Ishikawa (cell line): Measurements from ENCODE around the gene TARBP2.

ENCODE experiments used
- CEBPB ChIP-seq: IDR thresholded peaks from 2 replicates; pipeline ENCODE4 v1.6.1; 2012
- CREB1 ChIP-seq: IDR thresholded peaks from 2 replicates; pipeline ENCODE4 v1.6.1; 2012; ENCODE audit warnings: low read depth
- EGR1 ChIP-seq: IDR thresholded peaks from 2 replicates; pipeline ENCODE4 v1.6.1; 2012
- EP300 ChIP-seq: IDR thresholded peaks from 2 replicates; pipeline ENCODE4 v1.6.1; 2012; ENCODE audit warnings: borderline replicate concordance
- FOXM1 ChIP-seq: IDR thresholded peaks from 2 replicates; pipeline ENCODE4 v1.6.1; 2012; ENCODE audit warnings: low read depth, borderline replicate concordance
- MAX ChIP-seq: IDR thresholded peaks from 2 replicates; pipeline ENCODE4 v1.6.1; 2012
- NFIC ChIP-seq: IDR thresholded peaks from 2 replicates; pipeline ENCODE4 v1.6.1; 2012
- RAD21 ChIP-seq: IDR thresholded peaks from 2 replicates; pipeline ENCODE4 v1.6.1; 2012; ENCODE audit warnings: low read depth
- REST ChIP-seq: IDR thresholded peaks from 2 replicates; pipeline ENCODE4 v1.6.1; 2012; ENCODE audit warnings: low read depth, mild to moderate bottlenecking
- TAF1 ChIP-seq: IDR thresholded peaks from 2 replicates; pipeline ENCODE4 v1.6.1; 2012; ENCODE audit warnings: low read depth, mild to moderate bottlenecking
- TCF12 ChIP-seq: IDR thresholded peaks from 2 replicates; pipeline ENCODE4 v1.6.1; 2012; ENCODE audit warnings: low read depth
- TEAD4 ChIP-seq: IDR thresholded peaks from 2 replicates; pipeline ENCODE4 v1.6.1; 2012
- USF1 ChIP-seq: IDR thresholded peaks from 2 replicates; pipeline ENCODE4 v1.6.1; 2012
- YY1 ChIP-seq: IDR thresholded peaks from 2 replicates; pipeline ENCODE4 v1.6.1; 2012; ENCODE audit warnings: low read depth
- ZBTB7A ChIP-seq: IDR thresholded peaks from 2 replicates; pipeline ENCODE4 v1.6.1; 2012; ENCODE audit warnings: low read depth

The TARBP2 gene

GRCh38 chr12:53495903-53496751 lies 5.0 kb upstream of the TARBP2 start:
- TF ChIP-seq NFIC (no peak), USF1 (peak; percentile 95), EP300 (no peak), MAX (no peak)

GRCh38 chr12:53496752-53497032 lies 4.4 kb upstream of the TARBP2 start:
- TF ChIP-seq TEAD4 = no peak
- peak; percentile 48; the same call in 1 of the 2 replicates for TF ChIP-seq CEBPB

GRCh38 chr12:53497461-53497860 lies 3.6 kb upstream of the TARBP2 start:
- TF ChIP-seq USF1 (no peak), CEBPB (no peak), EP300 (no peak), RAD21 (no peak), TCF12 (no peak), TAF1 (no peak)

- TF ChIP-seq MAX (no peak), FOXM1 (no peak), NFIC (no peak), ZBTB7A (no peak), RAD21 (no peak), EP300 (no peak), TCF12 (no peak), TEAD4 (no peak), YY1 (no peak), TAF1 (no peak), USF1 (no peak), EGR1 (no peak), REST (no peak), CEBPB (no peak), CREB1 (no peak)
These were observed 2.9 kb upstream of the TARBP2 start for GRCh38 chr12:53498235-53498630.

GRCh38 chr12:53499266-53500141 lies 1.6 kb upstream of the TARBP2 start, which contains the start of gene MAP3K12:
TSS of gene MAP3K12 (minus strand) at chr12:53499458. CDS start at chr12:53487391, 12,067 bp downstream.
- no peak for TF ChIP-seq EP300
- TF ChIP-seq CEBPB = no peak
- peak; percentile 37; the same call in 1 of the 2 replicates for TF ChIP-seq TAF1
- TF ChIP-seq EGR1 = peak; percentile 24; the same call in 1 of the 2 replicates
- no peak for TF ChIP-seq USF1
- TF ChIP-seq ZBTB7A = peak; percentile 29; the same call in 1 of the 2 replicates
- no peak; the same call in 1 of the 2 replicates for TF ChIP-seq TCF12

- no peak for TF ChIP-seq MAX
- no peak for TF ChIP-seq TAF1
- peak; percentile 95 for TF ChIP-seq CEBPB
These were observed 824 bp upstream of the TARBP2 start for GRCh38 chr12:53500142-53500775.
